Fibroblast of the aortic adventitia (primary cell): Measurements from ENCODE around the gene OMP. TPM values are rescaled to one million over a fixed set of nuclear protein-coding genes. Genes with fewer than 3 reads are reported as not detected.

Experiments used
- DNase-seq: peaks from one replicate; pipeline ENCODE4 v3.0.0-alpha.2; 2010; ENCODE audit warnings: low read depth
- H3K4me3 ChIP-seq: 2 replicates; pipeline ENCODE4 v1.5.1; 2011; ENCODE audit warnings: low read depth, mild to moderate bottlenecking, control low read depth, low read length, moderate library complexity
- total RNA-seq: library from RNA; depleted of rRNA; stranded (reverse); fragments of >200 nt; gene quantifications from 2 replicates; pipeline ENCODE4 v1.2.3, GENCODE V29; 2012; ENCODE audit warnings: low replicate concordance
- TF ChIP-seq, protein P1 (sequence below): IDR thresholded peaks from 2 replicates; pipeline ENCODE4 v1.5.1; 2011; ENCODE audit warnings: mild to moderate bottlenecking, low read length, control low read depth, inconsistent platforms; ENCODE audit not compliant: insufficient read depth

The OMP gene
- total RNA-seq, 1 donor, result 1.1 TPM

- TF ChIP-seq, protein P1, sequence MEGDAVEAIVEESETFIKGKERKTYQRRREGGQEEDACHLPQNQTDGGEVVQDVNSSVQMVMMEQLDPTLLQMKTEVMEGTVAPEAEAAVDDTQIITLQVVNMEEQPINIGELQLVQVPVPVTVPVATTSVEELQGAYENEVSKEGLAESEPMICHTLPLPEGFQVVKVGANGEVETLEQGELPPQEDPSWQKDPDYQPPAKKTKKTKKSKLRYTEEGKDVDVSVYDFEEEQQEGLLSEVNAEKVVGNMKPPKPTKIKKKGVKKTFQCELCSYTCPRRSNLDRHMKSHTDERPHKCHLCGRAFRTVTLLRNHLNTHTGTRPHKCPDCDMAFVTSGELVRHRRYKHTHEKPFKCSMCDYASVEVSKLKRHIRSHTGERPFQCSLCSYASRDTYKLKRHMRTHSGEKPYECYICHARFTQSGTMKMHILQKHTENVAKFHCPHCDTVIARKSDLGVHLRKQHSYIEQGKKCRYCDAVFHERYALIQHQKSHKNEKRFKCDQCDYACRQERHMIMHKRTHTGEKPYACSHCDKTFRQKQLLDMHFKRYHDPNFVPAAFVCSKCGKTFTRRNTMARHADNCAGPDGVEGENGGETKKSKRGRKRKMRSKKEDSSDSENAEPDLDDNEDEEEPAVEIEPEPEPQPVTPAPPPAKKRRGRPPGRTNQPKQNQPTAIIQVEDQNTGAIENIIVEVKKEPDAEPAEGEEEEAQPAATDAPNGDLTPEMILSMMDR, result no peak
- no peak for DNase-seq
Observed at GRCh38 chr11:77111946-77112345, 9.3 kb downstream of the OMP start.

GRCh38 chr11:77112641-77113381 is 10.2 kb downstream of the OMP start:
- no peak for DNase-seq
- no peak overlapping the region for H3K4me3 ChIP-seq
- TF ChIP-seq, protein P1, result no peak

More at GRCh38 chr11:77111946-77112345, 9.3 kb downstream of the OMP start:
- no peak overlapping the region for H3K4me3 ChIP-seq

GRCh38 chr11:77113382-77114088 is 10.9 kb downstream of the OMP start:
- TF ChIP-seq, protein P1, result peak; percentile 53
- DNase-seq, result peak; percentile 52
- H3K4me3 ChIP-seq, result no peak overlapping the region

DNA sequence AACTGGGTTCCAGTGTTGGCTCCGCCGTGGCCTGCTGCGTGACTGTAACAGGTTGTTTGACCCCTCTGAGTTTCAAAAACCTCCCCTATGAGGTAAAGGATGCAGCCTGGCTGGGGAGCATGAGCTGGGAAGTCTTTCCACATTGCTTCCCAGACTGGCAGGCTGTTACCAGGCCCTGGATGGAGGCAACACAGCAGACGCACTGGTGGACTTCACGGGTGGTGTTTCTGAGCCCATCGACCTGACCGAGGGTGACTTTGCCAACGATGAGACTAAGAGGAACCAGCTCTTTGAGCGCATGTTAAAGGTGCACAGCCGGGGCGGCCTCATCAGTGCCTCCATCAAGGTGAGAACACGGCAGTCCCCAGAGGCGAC is 11.4 kb downstream of the OMP start:
- no peak overlapping the region for H3K4me3 ChIP-seq
- DNase-seq, result no peak
- TF ChIP-seq, protein P1, result no peak

DNA sequence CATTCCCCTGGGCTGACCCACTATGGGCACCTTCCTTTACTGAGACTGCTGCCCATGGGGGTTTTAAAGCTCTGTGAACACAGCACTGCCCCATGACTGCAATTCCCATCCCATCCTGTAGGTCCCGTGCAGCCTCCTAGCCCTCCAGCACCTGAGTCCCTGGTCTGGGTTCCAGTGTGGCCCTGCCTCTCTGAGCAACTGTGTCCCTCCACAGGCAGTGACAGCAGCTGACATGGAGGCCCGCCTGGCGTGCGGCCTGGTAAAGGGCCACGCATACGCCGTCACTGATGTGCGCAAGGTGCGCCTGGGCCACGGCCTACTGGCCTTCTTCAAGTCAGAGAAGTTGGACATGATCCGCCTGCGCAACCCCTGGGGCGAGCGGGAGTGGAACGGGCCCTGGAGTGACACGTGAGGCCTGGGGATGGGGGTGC is 12.6 kb downstream of the OMP start:
- H3K4me3 ChIP-seq, result no peak overlapping the region
- DNase-seq, result no peak
- TF ChIP-seq, protein P1, result peak; percentile 26

DNA sequence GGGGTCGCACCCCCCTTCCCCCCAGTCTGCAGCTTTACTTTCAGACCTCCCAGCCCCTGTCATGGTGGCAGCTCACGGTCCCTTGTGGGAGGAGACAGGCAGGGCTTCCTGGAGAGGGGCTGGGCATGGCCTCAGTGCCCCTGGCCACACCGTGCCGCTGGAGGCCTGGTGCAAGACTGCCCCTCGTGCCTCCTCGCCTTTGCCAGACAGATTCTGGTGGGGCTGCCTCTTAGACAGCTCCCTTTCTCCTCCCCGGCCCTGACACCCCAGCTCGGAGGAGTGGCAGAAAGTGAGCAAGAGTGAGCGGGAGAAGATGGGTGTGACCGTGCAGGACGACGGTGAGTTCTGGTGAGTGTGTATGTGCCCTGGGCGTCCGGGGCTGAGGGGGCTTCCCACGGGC is 13.3 kb downstream of the OMP start:
- H3K4me3 ChIP-seq, result no peak overlapping the region
- DNase-seq, result no peak
- TF ChIP-seq, protein P1, result no peak
